Sigmoid colon (tissue), 7 donors: ENCODE results near the gene ANKRD33. TPM values are rescaled to one million over a fixed set of nuclear protein-coding genes. Genes with fewer than 3 reads are reported as not detected.

Experiments
- DNase-seq: peaks from one replicate; pipeline ENCODE4 v3.0.0-alpha.2; 2019
- H3K27ac ChIP-seq, 4 donors: fragments of 200-600 bp; sonication (generic); one replicate each; pipeline ENCODE4 v1.5.1; 2016 to 2019; ENCODE audit warnings: mild to moderate bottlenecking in 1 of 4
- H3K27me3 ChIP-seq, 3 donors: fragments of 200-600 bp; sonication (generic); one replicate each; pipeline ENCODE4 v1.5.1; 2019; ENCODE audit warnings: mild to moderate bottlenecking in 1 of 3
- H3K36me3 ChIP-seq, 4 donors: fragments of 200-600 bp; sonication (generic); one replicate each; pipeline ENCODE4 v1.5.1; 2016 to 2019
- H3K4me1 ChIP-seq, 4 donors: fragments of 200-600 bp; sonication (generic); one replicate each; pipeline ENCODE4 v1.5.1; 2017 to 2019
- H3K4me3 ChIP-seq, 4 donors: fragments of 200-600 bp; sonication (generic); one replicate each; pipeline ENCODE4 v1.5.1; 2017 to 2019; ENCODE audit warnings: mild to moderate bottlenecking in 2 of 4, moderate library complexity in 1 of 4
- H3K9me3 ChIP-seq, 4 donors: fragments of 200-600 bp in 3 of 4; sonication (generic) in 3 of 4; one replicate each; pipeline versions ENCODE4 v1.5.1 to v1.6.1; 2013 to 2019
- EP300 ChIP-seq, 4 donors: sonication (generic); formaldehyde crosslinking; IDR thresholded peaks; one replicate each; pipeline ENCODE4 v1.6.1; 2017; ENCODE audit warnings: antibody characterized with exemption in 4 of 4
- POLR2A ChIP-seq, 2 donors: fragments of 450-650 bp; IDR thresholded peaks; one replicate each; pipeline ENCODE4 v1.6.1; 2016; ENCODE audit warnings: antibody characterized with exemption in 2 of 2, mild to moderate bottlenecking in 2 of 2, moderate library complexity in 2 of 2
- POLR2AphosphoS5 ChIP-seq, 4 donors: sonication (generic); formaldehyde crosslinking; IDR thresholded peaks; one replicate each; pipeline ENCODE4 v1.6.1; 2017; ENCODE audit warnings: antibody characterized with exemption in 4 of 4
- WGBS, 2 donors: extraction: QIAGEN DNeasy Blood & Tissue Kit; methylation state at CpG; one replicate each; pipeline ENCODE4 v1.1.7; 2013; 5-methylcytosine and 5-hydroxymethylcytosine counted together
- intact Hi-C: fragments of 100-400 bp; cut with DNase I; formaldehyde crosslinking; loops from one replicate; pipeline ENCODE4 v1.15.1; 2023
- polyA plus RNA-seq, 3 donors: library from polyadenylated mRNA; stranded (reverse); fragments of 200-250 nt; gene quantifications; one replicate each; pipeline ENCODE4 v1.2.3, GENCODE V29; 2013
- total RNA-seq, 4 donors: library from RNA; depleted of rRNA; stranded (reverse); fragments of >200 nt; gene quantifications; one replicate each; pipeline ENCODE4 v1.1.0, GENCODE V29; 2016
- TF ChIP-seq, protein P1 (sequence below), 4 experiments: fragments of 450-650 bp in 3 of 4; fragments of 200-600 bp in 1 of 4; IDR thresholded peaks; one replicate each; pipeline ENCODE4 v1.5.1; 2016 to 2019; ENCODE audit warnings: antibody characterized with exemption in 4 of 4, mild to moderate bottlenecking in 3 of 4, moderate library complexity in 2 of 4
- donor health status: healthy with polysubstance abuse.
- donor health status: Bipolar disorder and iron deficiency.
- donor health status: healthy.

ANKRD33 gene
- total and polyA plus RNA-seq, 7 donors = 0.16 TPM; not detected in 6

DNA sequence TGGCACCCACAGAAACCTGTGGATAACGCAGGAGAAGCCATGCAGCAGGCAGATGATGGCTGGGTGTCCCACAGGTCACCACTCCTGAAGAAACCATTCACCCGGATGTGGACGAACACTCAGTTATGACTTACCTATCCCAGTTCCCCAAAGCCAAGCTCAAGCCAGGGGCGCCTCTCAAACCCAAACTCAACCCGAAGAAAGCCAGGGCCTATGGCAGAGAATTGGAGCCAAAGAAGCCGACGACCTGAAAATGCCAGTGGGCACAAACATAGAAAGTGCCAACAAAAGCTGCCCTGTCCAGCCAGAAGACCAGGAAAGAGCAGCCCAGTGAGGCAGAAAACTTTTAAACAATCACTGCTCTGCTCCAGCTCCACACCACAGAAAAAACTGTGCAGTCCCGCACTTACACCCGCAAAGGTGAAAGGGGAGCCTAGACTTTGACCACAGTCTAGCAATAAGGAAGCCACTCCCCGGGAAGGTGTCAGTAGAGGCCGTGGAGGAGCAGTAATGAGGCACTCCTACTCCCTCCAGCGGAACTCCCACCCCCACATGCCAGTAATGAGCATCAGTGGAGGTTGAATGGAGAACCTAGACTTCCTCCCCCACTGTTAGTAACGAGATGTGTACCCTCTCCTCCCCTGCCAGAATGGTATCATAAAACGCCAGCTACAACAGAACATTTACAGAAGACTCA lies 13.4 kb downstream of the ANKRD33 start:
- peaks cover 0 to 6% (median 2%) of the 10 kb centered on the region in 4 donors for H3K4me1 ChIP-seq
- TF ChIP-seq POLR2AphosphoS5 (IDR thresholded peaks at IDR 0.05) (no peak), EP300 (IDR thresholded peaks at IDR 0.05) (no peak), POLR2A (IDR thresholded peaks at IDR 0.05) (no peak)
- TF ChIP-seq, protein P1, sequence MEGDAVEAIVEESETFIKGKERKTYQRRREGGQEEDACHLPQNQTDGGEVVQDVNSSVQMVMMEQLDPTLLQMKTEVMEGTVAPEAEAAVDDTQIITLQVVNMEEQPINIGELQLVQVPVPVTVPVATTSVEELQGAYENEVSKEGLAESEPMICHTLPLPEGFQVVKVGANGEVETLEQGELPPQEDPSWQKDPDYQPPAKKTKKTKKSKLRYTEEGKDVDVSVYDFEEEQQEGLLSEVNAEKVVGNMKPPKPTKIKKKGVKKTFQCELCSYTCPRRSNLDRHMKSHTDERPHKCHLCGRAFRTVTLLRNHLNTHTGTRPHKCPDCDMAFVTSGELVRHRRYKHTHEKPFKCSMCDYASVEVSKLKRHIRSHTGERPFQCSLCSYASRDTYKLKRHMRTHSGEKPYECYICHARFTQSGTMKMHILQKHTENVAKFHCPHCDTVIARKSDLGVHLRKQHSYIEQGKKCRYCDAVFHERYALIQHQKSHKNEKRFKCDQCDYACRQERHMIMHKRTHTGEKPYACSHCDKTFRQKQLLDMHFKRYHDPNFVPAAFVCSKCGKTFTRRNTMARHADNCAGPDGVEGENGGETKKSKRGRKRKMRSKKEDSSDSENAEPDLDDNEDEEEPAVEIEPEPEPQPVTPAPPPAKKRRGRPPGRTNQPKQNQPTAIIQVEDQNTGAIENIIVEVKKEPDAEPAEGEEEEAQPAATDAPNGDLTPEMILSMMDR (IDR thresholded peaks at IDR 0.05) = no peak
- DNase-seq = peak; percentile 49
- H3K9me3 ChIP-seq = no peaks in the 10 kb centered on the region
- H3K4me3 ChIP-seq = no peak overlapping the region
- H3K27me3 ChIP-seq = peaks cover 0 to 3% (median 0%) of the 10 kb centered on the region in 3 donors
- 43 to 70% methylated on average over 14 of the region's 14 CpGs for WGBS, 2 donors
- intact Hi-C loops = no loop called here
- no peak overlapping the region for H3K27ac ChIP-seq
- no peaks in the 10 kb centered on the region for H3K36me3 ChIP-seq

DNA sequence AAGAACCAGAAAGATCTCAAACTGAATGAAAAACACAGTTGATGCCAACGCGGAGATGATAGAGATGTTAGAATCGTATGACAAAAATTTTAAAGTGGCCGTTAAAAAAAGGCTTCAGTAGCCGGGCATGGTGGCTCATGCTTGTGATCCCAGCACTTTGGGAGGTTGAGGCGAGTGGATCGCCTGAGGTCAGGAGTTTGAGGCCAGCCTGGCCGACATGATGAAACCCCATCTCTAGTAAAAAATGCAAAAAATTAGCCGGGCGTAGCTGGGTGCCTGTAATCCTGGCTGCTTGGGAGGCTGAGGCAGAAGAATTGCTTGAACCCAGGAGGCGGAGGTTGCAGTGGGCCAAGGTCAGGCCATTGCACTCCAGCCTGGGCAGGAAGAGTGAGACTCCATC lies 14.0 kb downstream of the ANKRD33 start:
- peak; percentile 42 for DNase-seq
- Histone ChIP-seq H3K9me3 (no peaks in the 10 kb centered on the region), H3K4me3 (no peak overlapping the region), H3K27ac (no peak overlapping the region), H3K36me3 (no peaks in the 10 kb centered on the region), H3K4me1 (peaks cover 0 to 12% (median 8%) of the 10 kb centered on the region in 4 donors), H3K27me3 (peaks cover 3 to 9% (median 6%) of the 10 kb centered on the region in 3 donors)
- WGBS, 2 donors = 74 to 92% methylated on average over 11 of the region's 11 CpGs
- TF ChIP-seq EP300 (IDR thresholded peaks at IDR 0.05) (no peak), POLR2AphosphoS5 (IDR thresholded peaks at IDR 0.05) (no peak), POLR2A (IDR thresholded peaks at IDR 0.05) (no peak)
- TF ChIP-seq, protein P1 (IDR thresholded peaks at IDR 0.05) = no peak
- intact Hi-C loops = no loop called here

DNA sequence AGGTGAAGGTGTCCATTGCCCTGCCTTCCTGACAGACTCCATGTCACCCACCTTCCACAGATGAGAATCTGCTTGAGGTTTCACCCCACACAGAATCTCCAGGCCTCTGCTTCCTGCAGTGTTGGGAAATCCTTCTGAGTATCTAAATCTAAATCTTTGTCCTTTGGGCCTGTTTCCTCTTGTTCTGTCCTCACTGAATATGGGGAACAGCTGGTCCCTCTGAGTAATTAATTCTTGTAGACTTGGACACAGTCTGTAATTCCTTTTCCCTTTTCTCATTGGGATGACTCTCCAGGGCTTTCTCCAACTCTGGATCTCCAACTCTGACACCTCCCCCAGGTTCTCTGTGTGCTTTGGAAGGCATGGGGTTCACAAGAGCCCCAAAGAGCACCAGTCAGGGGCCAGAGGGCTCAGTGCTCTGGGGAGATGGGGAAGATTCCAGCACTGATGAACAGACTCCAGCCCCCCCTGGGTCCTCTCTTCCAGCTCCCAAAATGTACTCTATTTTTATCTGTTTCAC lies 17.1 kb downstream of the ANKRD33 start:
- DNase-seq = peak; percentile 80
- Histone ChIP-seq H3K9me3 (no peaks in the 10 kb centered on the region), H3K27me3 (peaks cover 14 to 33% (median 18%) of the 10 kb centered on the region in 3 donors), H3K27ac (peak overlapping the region; percentile 77 to 90 (median 80)), H3K36me3 (no peaks in the 10 kb centered on the region), H3K4me3 (no peak overlapping the region), H3K4me1 (peaks cover 0 to 20% (median 19%) of the 10 kb centered on the region in 4 donors)
- TF ChIP-seq EP300 (IDR thresholded peaks at IDR 0.05) (peak in 1 of 4 donors; percentile 4), POLR2A (IDR thresholded peaks at IDR 0.05) (no peak), POLR2AphosphoS5 (IDR thresholded peaks at IDR 0.05) (peak; percentile 16 to 52 (median 40))
- intact Hi-C loops = no loop called here

DNA sequence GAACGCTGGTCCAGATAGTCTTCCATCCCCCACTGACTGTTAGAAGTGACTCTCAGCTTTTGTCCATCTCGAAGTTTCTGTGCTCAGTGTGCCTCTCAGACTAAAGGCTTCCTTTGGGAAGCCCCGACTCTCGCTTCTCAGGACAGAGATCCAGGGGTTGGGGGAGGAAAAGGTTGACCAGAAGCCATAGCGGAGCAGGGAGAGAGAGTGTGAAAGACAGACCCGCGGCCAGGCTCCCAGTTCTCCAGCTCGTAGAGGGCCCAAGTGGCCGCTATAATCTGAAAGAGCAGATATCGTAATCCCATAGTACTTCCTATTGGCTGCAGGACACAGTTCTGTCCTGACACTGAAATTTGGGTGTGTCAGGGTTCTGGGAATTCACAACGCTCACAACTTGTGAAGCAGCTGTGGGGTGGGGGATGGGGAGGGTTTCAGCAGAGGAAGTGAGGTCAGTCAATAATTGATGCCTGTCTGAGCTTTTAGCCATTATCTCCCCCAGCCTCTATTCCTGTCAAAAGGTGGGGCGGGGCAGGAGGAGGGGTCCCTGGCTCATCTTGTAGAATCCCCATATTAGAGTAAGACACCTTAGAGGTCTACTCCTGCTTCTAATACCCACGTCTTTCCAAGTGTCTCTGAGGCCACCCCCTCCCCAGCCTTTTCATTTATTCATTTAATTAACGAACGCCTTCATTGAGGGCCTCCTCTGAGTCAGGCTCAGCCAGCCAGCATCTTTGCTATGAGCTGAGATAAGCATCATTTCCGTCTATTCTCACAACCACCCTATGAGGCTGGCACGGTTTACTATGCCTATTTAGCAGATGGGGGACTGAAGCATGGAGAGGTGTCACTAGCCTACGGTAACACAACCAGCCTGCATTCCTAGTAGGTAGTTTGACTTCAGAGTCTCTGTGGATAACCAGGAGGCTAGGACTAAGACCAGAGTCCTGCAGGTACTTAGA lies 17.8 kb downstream of the ANKRD33 start:
- Histone ChIP-seq H3K4me3 (no peak overlapping the region), H3K27me3 (peaks cover 14 to 33% (median 18%) of the 10 kb centered on the region in 3 donors), H3K36me3 (no peaks in the 10 kb centered on the region), H3K4me1 (peaks cover 0 to 20% (median 19%) of the 10 kb centered on the region in 4 donors), H3K27ac (peak overlapping the region; percentile 77 to 90 (median 80)), H3K9me3 (no peaks in the 10 kb centered on the region)
- peak; percentile 94 for DNase-seq
- TF ChIP-seq POLR2AphosphoS5 (IDR thresholded peaks at IDR 0.05) = peak; percentile 28 to 50 (median 36)
- no peak for TF ChIP-seq EP300 (IDR thresholded peaks at IDR 0.05)
- TF ChIP-seq, protein P1 (IDR thresholded peaks at IDR 0.05) = no peak
- TF ChIP-seq POLR2A (IDR thresholded peaks at IDR 0.05) = peak in 1 of 2 donors; percentile 15
- 28 to 58% methylated on average over 18 of the region's 18 CpGs for WGBS, 2 donors
- intact Hi-C loops = no loop called here
